Endothelial cell (in vitro differentiated cells): ENCODE results near the gene CALR3. TPM values are rescaled to one million over a fixed set of nuclear protein-coding genes. Genes with fewer than 3 reads are reported as not detected.
A peak's percentile ranks its signal among the peaks of the same experiment; 100 is the strongest.

Experiments
- DNase-seq: peaks from one replicate; pipeline ENCODE4 v3.0.0; 2021; ENCODE audit warnings: low spot score
- H3K27ac Mint-ChIP-seq: one replicate; pipeline ENCODE4 v1.8.0; 2021; ENCODE audit warnings: mixed read lengths, inconsistent platforms; ENCODE audit not compliant: unreplicated experiment
- H3K27me3 Mint-ChIP-seq: one replicate; pipeline ENCODE4 v1.8.0; 2021; ENCODE audit warnings: mild to moderate bottlenecking, moderate library complexity, mixed read lengths, inconsistent platforms; ENCODE audit not compliant: unreplicated experiment
- H3K36me3 Mint-ChIP-seq: one replicate; pipeline ENCODE4 v1.8.0; 2021; ENCODE audit warnings: mild to moderate bottlenecking, low read depth, mixed read lengths, inconsistent platforms; ENCODE audit not compliant: unreplicated experiment
- H3K4me1 Mint-ChIP-seq: one replicate; pipeline ENCODE4 v1.8.0; 2021; ENCODE audit warnings: mild to moderate bottlenecking, mixed read lengths, inconsistent platforms; ENCODE audit not compliant: unreplicated experiment
- H3K4me3 Mint-ChIP-seq: one replicate; pipeline ENCODE4 v1.8.0; 2021; ENCODE audit warnings: mild to moderate bottlenecking, mixed read lengths, inconsistent platforms; ENCODE audit not compliant: unreplicated experiment
- H3K9me3 Mint-ChIP-seq: one replicate; pipeline ENCODE4 v1.8.0; 2021; ENCODE audit warnings: mixed read lengths, inconsistent platforms; ENCODE audit not compliant: unreplicated experiment
- total RNA-seq: library from RNA; stranded (reverse); fragmentation: NEBNext Ultra II Directional; extraction: Animal tissue kit (Norgen Biotek cat#: 25700); gene quantifications from one replicate; pipeline ENCODE4 v1.2.1, GENCODE V29; 2021; ENCODE audit not compliant: unreplicated experiment
- TF ChIP-seq, protein P1 (sequence below): fragments of 200-600 bp; sonication (generic); IDR thresholded peaks from one replicate; pipeline ENCODE4 v1.5.0; 2021; ENCODE audit warnings: antibody characterized with exemption; ENCODE audit not compliant: unreplicated experiment

The CALR3 gene
- total RNA-seq, 1 donor from 2014 or later: not detected

DNA sequence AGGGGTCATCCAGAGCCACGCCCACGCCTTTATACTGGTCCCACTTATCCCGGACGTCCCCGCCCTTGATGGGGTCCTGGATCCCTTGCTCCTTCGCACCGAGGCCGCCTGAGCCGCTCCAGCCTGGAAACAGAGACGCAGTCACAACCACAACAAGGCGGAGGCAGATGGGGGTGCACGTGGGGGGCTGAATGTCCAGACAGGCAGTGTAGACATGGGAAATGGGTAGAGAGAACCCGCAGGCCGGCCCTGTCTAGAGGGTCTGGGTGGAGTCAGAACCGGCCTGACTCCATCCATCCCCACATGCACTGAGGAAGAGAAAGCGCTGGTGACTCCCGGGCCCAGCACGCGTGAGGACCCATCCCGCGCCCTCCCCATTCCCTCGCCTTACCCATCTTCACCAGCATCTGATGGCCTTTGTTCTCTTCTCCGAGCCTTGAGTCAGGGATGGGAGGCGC, 23.3 kb upstream of the CALR3 start:
- Mint-ChIP-seq H3K36me3 (peaks cover 35% of the 10 kb centered on the region), H3K9me3 (no peaks in the 10 kb centered on the region), H3K4me3 (no peak overlapping the region)

DNA sequence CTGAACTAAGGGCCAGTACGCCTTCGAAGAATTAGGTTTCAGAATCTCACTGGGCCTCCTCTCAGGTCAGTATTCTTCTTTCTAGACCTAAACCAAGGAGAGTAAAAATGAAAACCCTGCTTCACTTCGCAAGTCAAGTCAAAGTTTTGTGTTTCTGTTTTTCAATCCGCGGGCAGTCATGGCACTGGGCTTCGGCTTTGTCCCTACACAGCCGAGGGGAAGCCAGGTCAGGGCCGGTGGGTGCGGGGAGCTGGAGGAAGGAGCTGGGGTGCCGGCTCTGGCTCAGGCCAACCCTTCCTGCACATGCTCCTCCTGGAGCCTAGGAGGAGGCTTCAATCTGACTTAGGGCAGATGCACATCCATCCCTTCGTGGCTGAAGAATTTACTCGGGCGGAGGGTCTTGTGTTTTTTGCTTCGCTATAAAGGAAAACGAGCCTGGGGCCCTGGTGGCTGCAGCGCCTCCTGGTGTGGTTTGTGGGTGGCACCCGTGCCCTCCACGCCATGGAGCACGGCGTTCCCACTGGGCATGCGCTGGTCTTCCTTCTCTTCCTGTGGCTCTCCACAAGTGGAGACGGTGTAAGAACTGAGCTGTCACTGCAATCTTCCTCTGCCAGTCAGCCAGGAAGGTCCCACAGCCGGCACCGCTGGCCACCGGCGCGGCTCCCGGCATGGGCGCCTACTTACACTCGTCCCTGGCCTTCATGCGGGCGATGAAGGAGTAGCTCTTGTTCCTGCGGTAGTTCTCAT, 22.7 kb upstream of the CALR3 start:
- Mint-ChIP-seq H3K4me1 (no peaks in the 10 kb centered on the region), H3K4me3 (peak overlapping the region; percentile 47), H3K36me3 (peaks cover 31% of the 10 kb centered on the region), H3K27me3 (peaks cover 4% of the 10 kb centered on the region), H3K27ac (no peak overlapping the region), H3K9me3 (no peaks in the 10 kb centered on the region)
- TF ChIP-seq, protein P1, sequence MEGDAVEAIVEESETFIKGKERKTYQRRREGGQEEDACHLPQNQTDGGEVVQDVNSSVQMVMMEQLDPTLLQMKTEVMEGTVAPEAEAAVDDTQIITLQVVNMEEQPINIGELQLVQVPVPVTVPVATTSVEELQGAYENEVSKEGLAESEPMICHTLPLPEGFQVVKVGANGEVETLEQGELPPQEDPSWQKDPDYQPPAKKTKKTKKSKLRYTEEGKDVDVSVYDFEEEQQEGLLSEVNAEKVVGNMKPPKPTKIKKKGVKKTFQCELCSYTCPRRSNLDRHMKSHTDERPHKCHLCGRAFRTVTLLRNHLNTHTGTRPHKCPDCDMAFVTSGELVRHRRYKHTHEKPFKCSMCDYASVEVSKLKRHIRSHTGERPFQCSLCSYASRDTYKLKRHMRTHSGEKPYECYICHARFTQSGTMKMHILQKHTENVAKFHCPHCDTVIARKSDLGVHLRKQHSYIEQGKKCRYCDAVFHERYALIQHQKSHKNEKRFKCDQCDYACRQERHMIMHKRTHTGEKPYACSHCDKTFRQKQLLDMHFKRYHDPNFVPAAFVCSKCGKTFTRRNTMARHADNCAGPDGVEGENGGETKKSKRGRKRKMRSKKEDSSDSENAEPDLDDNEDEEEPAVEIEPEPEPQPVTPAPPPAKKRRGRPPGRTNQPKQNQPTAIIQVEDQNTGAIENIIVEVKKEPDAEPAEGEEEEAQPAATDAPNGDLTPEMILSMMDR: peak; percentile 15
- DNase-seq: no peak

More for the DNA sequence above, 23.3 kb upstream of the CALR3 start:
- TF ChIP-seq, protein P1: no peak
- Mint-ChIP-seq H3K27me3 (peaks cover 5% of the 10 kb centered on the region), H3K27ac (no peak overlapping the region), H3K4me1 (no peaks in the 10 kb centered on the region)
- no peak for DNase-seq

DNA sequence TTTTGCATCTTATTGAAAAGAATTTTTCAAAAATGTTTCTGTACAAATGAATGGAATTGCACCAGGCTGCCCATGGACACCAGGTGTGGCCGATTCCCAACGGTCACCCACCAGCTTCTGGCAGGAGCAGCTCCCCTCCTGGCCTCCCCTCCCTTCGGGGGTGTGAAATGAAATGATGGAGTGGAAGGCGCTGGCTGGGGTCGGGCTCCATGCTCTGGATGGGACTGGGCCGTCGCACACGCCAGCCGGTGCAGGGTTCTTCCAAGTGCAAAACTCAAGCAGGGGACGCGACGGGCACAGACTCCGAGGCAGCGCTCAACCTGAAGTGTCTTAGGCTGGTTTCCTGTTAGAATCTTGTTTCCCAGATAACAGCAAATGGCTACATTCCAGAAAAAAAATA, 22.1 kb upstream of the CALR3 start:
- Mint-ChIP-seq H3K4me1 (no peaks in the 10 kb centered on the region), H3K27ac (no peak overlapping the region), H3K27me3 (peaks cover 3% of the 10 kb centered on the region), H3K4me3 (no peak overlapping the region), H3K9me3 (no peaks in the 10 kb centered on the region), H3K36me3 (peaks cover 28% of the 10 kb centered on the region)
- DNase-seq: no peak
- TF ChIP-seq, protein P1: no peak

DNA sequence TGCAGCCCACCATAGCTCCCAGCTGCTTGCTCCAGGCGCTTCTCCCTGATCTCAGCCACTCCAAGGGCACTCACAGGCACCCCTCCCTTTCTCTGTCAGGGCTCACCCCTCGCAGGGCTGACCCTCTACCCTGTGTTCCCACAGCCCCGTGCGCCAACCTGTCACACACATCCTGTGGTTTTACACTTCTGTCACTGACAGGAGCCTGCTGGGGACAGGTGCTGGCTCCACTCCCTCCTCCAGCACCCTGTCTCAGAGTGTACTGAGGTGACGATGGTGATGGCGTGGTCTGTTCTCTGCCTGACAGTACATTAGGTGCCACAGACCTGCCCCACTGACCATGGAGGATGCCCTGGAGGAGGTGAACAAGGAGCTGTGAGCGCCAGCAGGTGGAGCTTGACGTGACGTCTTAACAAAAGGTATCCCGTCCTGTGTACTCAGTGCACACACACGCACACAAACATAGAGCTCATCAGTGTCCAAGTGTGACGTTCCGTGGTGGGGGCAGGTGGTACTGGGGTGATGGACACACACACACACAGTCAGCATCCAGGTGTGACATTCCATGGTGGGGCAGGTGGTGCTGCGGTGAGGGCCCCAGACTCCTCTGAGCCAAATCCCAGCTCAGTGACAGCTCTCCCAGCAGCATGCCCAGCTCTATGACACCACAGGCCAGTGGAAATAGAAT, 21.1 kb upstream of the CALR3 start:
- Mint-ChIP-seq H3K36me3 (peaks cover 28% of the 10 kb centered on the region), H3K27ac (no peak overlapping the region), H3K9me3 (no peaks in the 10 kb centered on the region), H3K27me3 (peaks cover 3% of the 10 kb centered on the region), H3K4me1 (no peaks in the 10 kb centered on the region), H3K4me3 (peak overlapping the region; percentile 29)
- DNase-seq: no peak
- TF ChIP-seq, protein P1: no peak

DNA sequence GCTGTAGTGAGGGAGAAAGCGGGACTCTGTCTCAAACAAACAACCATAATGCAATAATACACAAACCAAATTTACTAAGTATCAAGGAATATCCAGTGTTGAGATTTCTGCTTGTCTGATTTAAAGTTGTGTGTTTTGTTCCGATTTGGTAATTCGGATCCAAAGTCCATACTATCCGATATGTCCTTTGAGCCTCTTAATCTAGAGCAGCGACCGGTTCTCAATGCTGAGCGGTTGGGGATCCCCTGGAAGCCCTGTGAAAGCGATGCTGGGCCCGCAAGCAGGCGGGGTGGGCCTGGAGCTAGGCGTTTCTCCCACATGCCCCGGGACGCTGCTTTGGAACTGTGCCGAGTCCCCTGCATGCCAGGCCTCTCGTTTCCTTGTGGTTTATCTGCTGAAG, 20.4 kb upstream of the CALR3 start:
- Mint-ChIP-seq H3K27me3 (peaks cover 3% of the 10 kb centered on the region), H3K36me3 (peaks cover 28% of the 10 kb centered on the region), H3K9me3 (no peaks in the 10 kb centered on the region), H3K4me3 (no peak overlapping the region), H3K27ac (no peak overlapping the region), H3K4me1 (no peaks in the 10 kb centered on the region)
- no peak for DNase-seq
- TF ChIP-seq, protein P1: no peak
